B cell (primary cell): ENCODE results near the gene PLIN5.
"Not testable (repeated sequence)": the region's sequence is repeated elsewhere in the genome, so short reads cannot be mapped to it uniquely, and the experiment has no call there.

ENCODE experiments used
- EZH2 ChIP-seq: IDR thresholded peaks from 2 replicates; pipeline ENCODE4 v1.6.1; 2012; ENCODE audit warnings: borderline replicate concordance, low read depth, mild to moderate bottlenecking, moderate library complexity, low read length; ENCODE audit not compliant: insufficient read depth, poor library complexity, severe bottlenecking
- TF ChIP-seq, protein P1 (sequence below): fragments of 200-600 bp; IDR thresholded peaks from one replicate; pipeline ENCODE4 v1.8.0; 2022; ENCODE audit warnings: antibody characterized with exemption, mild to moderate bottlenecking

DNA sequence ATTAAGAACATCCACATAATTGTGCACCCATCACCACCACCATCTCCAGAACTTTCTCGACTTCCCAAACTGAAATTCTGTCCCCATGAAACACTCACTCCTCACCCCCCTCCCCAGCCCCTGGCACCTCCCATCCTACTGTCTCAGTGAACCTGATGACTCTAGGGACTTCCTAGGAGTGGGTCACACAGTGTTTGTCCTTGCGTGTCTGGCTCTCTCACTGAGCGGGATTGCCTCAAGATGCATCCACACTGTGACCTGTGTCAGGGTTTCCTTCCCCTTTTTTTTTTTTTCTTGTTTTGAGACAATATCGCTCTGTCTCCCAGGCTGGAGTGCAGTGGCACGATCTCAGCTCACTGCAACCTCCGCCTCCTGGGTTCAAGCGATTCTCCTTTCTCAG lies 27.1 kb upstream of the PLIN5 start:
- TF ChIP-seq, protein P1, sequence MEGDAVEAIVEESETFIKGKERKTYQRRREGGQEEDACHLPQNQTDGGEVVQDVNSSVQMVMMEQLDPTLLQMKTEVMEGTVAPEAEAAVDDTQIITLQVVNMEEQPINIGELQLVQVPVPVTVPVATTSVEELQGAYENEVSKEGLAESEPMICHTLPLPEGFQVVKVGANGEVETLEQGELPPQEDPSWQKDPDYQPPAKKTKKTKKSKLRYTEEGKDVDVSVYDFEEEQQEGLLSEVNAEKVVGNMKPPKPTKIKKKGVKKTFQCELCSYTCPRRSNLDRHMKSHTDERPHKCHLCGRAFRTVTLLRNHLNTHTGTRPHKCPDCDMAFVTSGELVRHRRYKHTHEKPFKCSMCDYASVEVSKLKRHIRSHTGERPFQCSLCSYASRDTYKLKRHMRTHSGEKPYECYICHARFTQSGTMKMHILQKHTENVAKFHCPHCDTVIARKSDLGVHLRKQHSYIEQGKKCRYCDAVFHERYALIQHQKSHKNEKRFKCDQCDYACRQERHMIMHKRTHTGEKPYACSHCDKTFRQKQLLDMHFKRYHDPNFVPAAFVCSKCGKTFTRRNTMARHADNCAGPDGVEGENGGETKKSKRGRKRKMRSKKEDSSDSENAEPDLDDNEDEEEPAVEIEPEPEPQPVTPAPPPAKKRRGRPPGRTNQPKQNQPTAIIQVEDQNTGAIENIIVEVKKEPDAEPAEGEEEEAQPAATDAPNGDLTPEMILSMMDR, result not testable (repeated sequence)
- not testable (repeated sequence) for TF ChIP-seq EZH2
